Measurements from ENCODE around the gene LRRC4B. TPM values are rescaled to one million over a fixed set of nuclear protein-coding genes. Genes with fewer than 3 reads are reported as not detected.

The LRRC4B gene
- total RNA-seq, 1 experiment from 2014 or later, result 3.8 TPM

DNA sequence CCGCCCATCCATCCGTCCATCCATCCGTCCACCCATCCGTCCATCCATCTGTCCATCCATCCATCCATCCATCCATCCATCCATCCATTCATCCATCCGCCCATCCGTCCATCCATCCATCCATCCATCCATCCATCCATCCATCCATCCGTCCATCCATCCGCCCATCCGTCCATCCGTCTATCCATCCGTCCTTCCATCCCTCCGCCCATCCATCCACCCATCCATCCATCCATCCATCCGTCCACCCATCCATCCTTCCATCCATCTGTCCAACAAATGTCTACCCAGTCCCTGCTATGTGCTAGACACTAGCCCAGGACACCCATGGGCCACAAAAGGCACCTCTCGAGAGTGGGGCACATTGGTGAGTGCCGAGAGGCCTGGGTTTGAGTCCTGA, 15.7 kb downstream of the LRRC4B start:
- H3K27me3 Mint-ChIP-seq (ENCODE audit: low read depth), result peaks cover 82% of the 10 kb centered on the region

More for the DNA sequence above, 15.7 kb downstream of the LRRC4B start:
- Histone ChIP-seq H4K20me1 (ENCODE audit: control insufficient read depth, insufficient read depth, insufficient read length) (no peaks in the 10 kb centered on the region), H3K14ac (ENCODE audit: insufficient read depth, low read length) (no peak overlapping the region), H3K79me1 (ENCODE audit: insufficient read depth, low read depth, low read length, poor library complexity, severe bottlenecking) (no peaks in the 10 kb centered on the region), H4K91ac (ENCODE audit: insufficient read length, low read depth, low read length) (no peak overlapping the region), H2BK15ac (ENCODE audit: low read depth, low read length) (no peak overlapping the region), H3K18ac (ENCODE audit: insufficient read length, low read depth, low read length) (no peak overlapping the region), H3K27ac (ENCODE audit: insufficient read length, low read depth, low read length) (no peak overlapping the region), H3K4me1 (ENCODE audit: insufficient read depth, low read length) (no peaks in the 10 kb centered on the region), H3K9ac (ENCODE audit: extremely low read depth, insufficient read length, low read length) (no peak overlapping the region), H3K23ac (ENCODE audit: insufficient read length, low read depth, low read length) (no peak overlapping the region), H3K9me3 (ENCODE audit: control insufficient read depth, low read depth, low read length) (no peaks in the 10 kb centered on the region), H3K79me2 (ENCODE audit: insufficient read depth, low read length) (no peaks in the 10 kb centered on the region), H3K27me3 (ENCODE audit: insufficient read depth, low read length) (no peaks in the 10 kb centered on the region; the same call in 1 of the 2 replicates), H3K56ac (ENCODE audit: insufficient read length, low read depth, low read length) (no peak overlapping the region), H2AFZ (ENCODE audit: low read length) (no peak overlapping the region), H2BK5ac (ENCODE audit: insufficient read length, low read length) (no peak overlapping the region), H3K4me2 (ENCODE audit: insufficient read depth, insufficient read length, low read length) (no peak overlapping the region), H2BK120ac (ENCODE audit: low read depth, low read length, poor library complexity, severe bottlenecking) (no peak overlapping the region), H4K5ac (ENCODE audit: insufficient read length, low read depth, low read length) (no peak overlapping the region), H3K4ac (ENCODE audit: low read depth, low read length) (no peak overlapping the region), H2BK20ac (ENCODE audit: low read depth, low read length, poor library complexity, severe bottlenecking) (no peak overlapping the region), H3T11ph (ENCODE audit: low read length) (no peak overlapping the region), H2BK12ac (ENCODE audit: insufficient read length, low read depth, low read length) (no peak overlapping the region), H2AK5ac (ENCODE audit: insufficient read length, low read length) (no peak overlapping the region), H4K8ac (replicated peaks; ENCODE audit: insufficient read length, low read depth, low read length) (no peak overlapping the region), H3K23me2 (ENCODE audit: insufficient read length, low read depth, low read length, poor library complexity, severe bottlenecking) (peaks cover 18% of the 10 kb centered on the region)
- Mint-ChIP-seq H3K36me3 (ENCODE audit: insufficient read depth in 1 of 3, low read depth in 3 of 3) (peaks cover 0 to 5% (median 0%) of the 10 kb centered on the region in 3 experiments; a peak in 1 of 7 replicates), H3K9me3 (no peaks in the 10 kb centered on the region; a peak in 1 of 5 replicates), H3K4me3 (peak overlapping the region in 1 of 2 experiments; percentile 95; a peak in 3 of 5 replicates), H3K27ac (no peak overlapping the region), H3K4me1 (peaks cover 17 to 51% of the 10 kb centered on the region in 2 experiments)
- WGBS (ENCODE audit: extremely low coverage, insufficient read length, low lambda C conversion rate), result 100% methylated on average over 4 of the region's 15 CpGs
- DNase-seq, result no peak
- TF ChIP-seq, protein P1, sequence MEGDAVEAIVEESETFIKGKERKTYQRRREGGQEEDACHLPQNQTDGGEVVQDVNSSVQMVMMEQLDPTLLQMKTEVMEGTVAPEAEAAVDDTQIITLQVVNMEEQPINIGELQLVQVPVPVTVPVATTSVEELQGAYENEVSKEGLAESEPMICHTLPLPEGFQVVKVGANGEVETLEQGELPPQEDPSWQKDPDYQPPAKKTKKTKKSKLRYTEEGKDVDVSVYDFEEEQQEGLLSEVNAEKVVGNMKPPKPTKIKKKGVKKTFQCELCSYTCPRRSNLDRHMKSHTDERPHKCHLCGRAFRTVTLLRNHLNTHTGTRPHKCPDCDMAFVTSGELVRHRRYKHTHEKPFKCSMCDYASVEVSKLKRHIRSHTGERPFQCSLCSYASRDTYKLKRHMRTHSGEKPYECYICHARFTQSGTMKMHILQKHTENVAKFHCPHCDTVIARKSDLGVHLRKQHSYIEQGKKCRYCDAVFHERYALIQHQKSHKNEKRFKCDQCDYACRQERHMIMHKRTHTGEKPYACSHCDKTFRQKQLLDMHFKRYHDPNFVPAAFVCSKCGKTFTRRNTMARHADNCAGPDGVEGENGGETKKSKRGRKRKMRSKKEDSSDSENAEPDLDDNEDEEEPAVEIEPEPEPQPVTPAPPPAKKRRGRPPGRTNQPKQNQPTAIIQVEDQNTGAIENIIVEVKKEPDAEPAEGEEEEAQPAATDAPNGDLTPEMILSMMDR (conservative IDR thresholded peaks at IDR 0.05), result no peak
